Upper lobe of right lung (tissue), 1 donor: ENCODE results near the gene OGFR. TPM values are rescaled to one million over a fixed set of nuclear protein-coding genes. Genes with fewer than 3 reads are reported as not detected.

Source experiments
- ATAC-seq: fragments of 200-7000 bp; cut with Tn5 transposase; one replicate; pipeline ENCODE4 v1.9.1; 2020; ENCODE audit warnings: mild to moderate bottlenecking, moderate library complexity
- DNase-seq: peaks from one replicate; pipeline ENCODE4 v3.0.0-alpha.2; 2020
- H3K27ac ChIP-seq: fragments of 200-600 bp; one replicate; pipeline ENCODE4 v1.8.0; 2022
- H3K27me3 ChIP-seq: fragments of 200-600 bp; one replicate; pipeline ENCODE4 v1.8.0; 2022; ENCODE audit warnings: mild to moderate bottlenecking
- H3K36me3 ChIP-seq: fragments of 200-600 bp; one replicate; pipeline ENCODE4 v1.8.0; 2022
- H3K4me1 ChIP-seq: fragments of 200-600 bp; one replicate; pipeline ENCODE4 v1.8.0; 2022
- H3K4me3 ChIP-seq: fragments of 200-600 bp; one replicate; pipeline ENCODE4 v1.8.0; 2022; ENCODE audit warnings: mild to moderate bottlenecking
- H3K9me3 ChIP-seq: fragments of 200-600 bp; one replicate; pipeline ENCODE4 v1.8.0; 2022
- intact Hi-C: fragments of 100-400 bp; cut with DNase I; formaldehyde crosslinking; loops from one replicate; pipeline ENCODE4 v1.11.0; 2022
- total RNA-seq: library from RNA; stranded (reverse); fragmentation: NEBNext Ultra II Directional; extraction: Animal tissue kit (Norgen Biotek cat#: 25700); gene quantifications from one replicate; pipeline ENCODE4 v1.2.1, GENCODE V29; 2021
- TF ChIP-seq, protein P1 (sequence below): fragments of 200-600 bp; IDR thresholded peaks from one replicate; pipeline ENCODE4 v1.8.0; 2022; ENCODE audit warnings: antibody characterized with exemption
- donor health status: DM: no; HTN: yes; CAD: no; lungs with severe emphysema.

Gene OGFR
- total RNA-seq, 1 donor from 2014 or later, result 58.2 TPM

DNA sequence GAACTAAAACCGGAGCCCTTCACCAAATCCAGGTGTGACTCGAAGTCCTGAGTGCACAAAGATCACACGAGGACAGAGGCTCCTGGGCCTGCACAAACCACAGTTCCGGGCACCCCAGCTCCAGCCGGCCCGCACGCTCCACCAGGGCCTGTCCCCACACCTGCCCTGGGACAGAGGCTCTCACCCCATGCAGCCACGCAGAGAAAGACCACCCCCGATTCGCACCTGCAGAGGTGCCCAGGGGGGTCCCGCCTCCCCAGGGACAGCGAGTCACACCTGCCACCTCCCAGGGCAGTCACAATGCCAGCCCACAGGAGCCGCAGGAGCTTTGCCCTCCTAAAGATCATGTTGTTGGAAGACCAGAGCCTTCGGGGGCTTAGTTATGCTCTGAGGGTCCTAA is 33.7 kb upstream of the OGFR start:
- ATAC-seq, result no peak
- no peak overlapping the region for H3K27ac ChIP-seq
- H3K27me3 ChIP-seq, result peaks cover 7% of the 10 kb centered on the region
- no peak for DNase-seq
- peaks cover 8% of the 10 kb centered on the region for H3K4me1 ChIP-seq
- H3K9me3 ChIP-seq, result no peaks in the 10 kb centered on the region
- H3K36me3 ChIP-seq, result no peaks in the 10 kb centered on the region
- intact Hi-C loops, result no loop called here
- TF ChIP-seq, protein P1, sequence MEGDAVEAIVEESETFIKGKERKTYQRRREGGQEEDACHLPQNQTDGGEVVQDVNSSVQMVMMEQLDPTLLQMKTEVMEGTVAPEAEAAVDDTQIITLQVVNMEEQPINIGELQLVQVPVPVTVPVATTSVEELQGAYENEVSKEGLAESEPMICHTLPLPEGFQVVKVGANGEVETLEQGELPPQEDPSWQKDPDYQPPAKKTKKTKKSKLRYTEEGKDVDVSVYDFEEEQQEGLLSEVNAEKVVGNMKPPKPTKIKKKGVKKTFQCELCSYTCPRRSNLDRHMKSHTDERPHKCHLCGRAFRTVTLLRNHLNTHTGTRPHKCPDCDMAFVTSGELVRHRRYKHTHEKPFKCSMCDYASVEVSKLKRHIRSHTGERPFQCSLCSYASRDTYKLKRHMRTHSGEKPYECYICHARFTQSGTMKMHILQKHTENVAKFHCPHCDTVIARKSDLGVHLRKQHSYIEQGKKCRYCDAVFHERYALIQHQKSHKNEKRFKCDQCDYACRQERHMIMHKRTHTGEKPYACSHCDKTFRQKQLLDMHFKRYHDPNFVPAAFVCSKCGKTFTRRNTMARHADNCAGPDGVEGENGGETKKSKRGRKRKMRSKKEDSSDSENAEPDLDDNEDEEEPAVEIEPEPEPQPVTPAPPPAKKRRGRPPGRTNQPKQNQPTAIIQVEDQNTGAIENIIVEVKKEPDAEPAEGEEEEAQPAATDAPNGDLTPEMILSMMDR, result no peak
- no peak overlapping the region for H3K4me3 ChIP-seq

- no peak for DNase-seq
- no peak overlapping the region for H3K4me3 ChIP-seq
- intact Hi-C loops, result no loop called here
- peaks cover 8% of the 10 kb centered on the region for H3K4me1 ChIP-seq
- H3K27me3 ChIP-seq, result peaks cover under 1% of the 10 kb centered on the region
- TF ChIP-seq, protein P1, result no peak
- no peak overlapping the region for H3K27ac ChIP-seq
- H3K9me3 ChIP-seq, result no peaks in the 10 kb centered on the region
- ATAC-seq, result no peak
- no peaks in the 10 kb centered on the region for H3K36me3 ChIP-seq
Observed at GRCh38 chr20:62771396-62772102, 33.1 kb upstream of the OGFR start.

- TF ChIP-seq, protein P1, result no peak
- Histone ChIP-seq H3K27me3 (no peaks in the 10 kb centered on the region), H3K36me3 (no peaks in the 10 kb centered on the region), H3K27ac (no peak overlapping the region), H3K4me3 (no peak overlapping the region), H3K4me1 (peaks cover 9% of the 10 kb centered on the region), H3K9me3 (no peaks in the 10 kb centered on the region)
- no peak for DNase-seq
- intact Hi-C loops, result no loop called here
- ATAC-seq, result no peak
Observed at GRCh38 chr20:62772103-62772611, 32.5 kb upstream of the OGFR start.

- H3K9me3 ChIP-seq, result no peaks in the 10 kb centered on the region
- no peak overlapping the region for H3K4me3 ChIP-seq
- no peak overlapping the region for H3K27ac ChIP-seq
- peaks cover 11% of the 10 kb centered on the region for H3K4me1 ChIP-seq
- intact Hi-C loops, result no loop called here
- TF ChIP-seq, protein P1, result no peak
- no peaks in the 10 kb centered on the region for H3K36me3 ChIP-seq
- DNase-seq, result no peak
- ATAC-seq, result no peak
- no peaks in the 10 kb centered on the region for H3K27me3 ChIP-seq
Observed at GRCh38 chr20:62772619-62772989, 32.0 kb upstream of the OGFR start.

DNA sequence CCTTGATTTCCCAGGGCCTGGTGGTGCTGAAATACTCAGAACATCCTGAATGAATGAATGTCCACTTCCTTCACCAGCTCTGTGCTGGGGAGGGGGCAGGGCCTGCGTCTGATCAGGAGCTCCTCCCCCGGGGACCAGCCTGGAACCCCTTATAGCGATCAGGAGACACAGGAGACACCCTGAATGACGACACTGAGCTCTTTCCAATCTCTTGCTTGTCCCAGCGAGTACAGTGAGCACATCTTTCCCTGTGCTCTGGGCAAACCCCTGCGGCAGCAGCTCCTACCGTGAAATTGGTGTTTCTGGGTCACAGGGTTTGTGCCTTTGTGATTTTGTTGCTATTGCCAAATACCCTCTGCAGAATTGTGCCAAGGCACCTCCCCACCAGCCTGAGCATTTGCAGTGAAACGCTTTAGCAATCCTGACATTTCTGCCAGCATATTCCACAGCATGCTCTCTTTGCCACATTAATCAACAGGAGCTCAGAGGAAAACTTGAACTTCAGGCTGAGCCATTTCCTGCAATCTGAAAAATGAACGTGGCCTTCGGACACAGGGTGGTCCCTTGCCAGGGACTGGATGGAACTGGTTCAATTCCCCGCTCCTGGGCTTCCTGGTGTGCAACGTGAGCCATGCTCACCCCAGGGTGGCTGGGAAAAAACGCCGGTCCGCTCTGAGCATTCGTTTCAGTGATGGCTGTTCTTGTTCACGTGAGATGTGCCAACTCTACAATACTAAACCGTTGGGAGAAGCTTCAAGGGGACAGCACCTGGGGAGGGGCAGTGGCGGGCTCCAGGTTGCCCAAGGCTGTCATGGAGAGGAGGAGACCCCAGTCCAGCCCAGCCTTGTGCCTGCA is 31.4 kb upstream of the OGFR start:
- no peaks in the 10 kb centered on the region for H3K27me3 ChIP-seq
- peaks cover 11% of the 10 kb centered on the region for H3K4me1 ChIP-seq
- H3K36me3 ChIP-seq, result no peaks in the 10 kb centered on the region
- no peak overlapping the region for H3K27ac ChIP-seq
- ATAC-seq (no peak), DNase-seq (no peak)
- TF ChIP-seq, protein P1, result no peak
- intact Hi-C loops, result no loop called here
- no peaks in the 10 kb centered on the region for H3K9me3 ChIP-seq
- no peak overlapping the region for H3K4me3 ChIP-seq
